Measurements from ENCODE around the gene ABCA1. TPM values are rescaled to one million over a fixed set of nuclear protein-coding genes. Genes with fewer than 3 reads are reported as not detected.
"Not testable (repeated sequence)": the region's sequence is repeated elsewhere in the genome, so short reads cannot be mapped to it uniquely, and the experiment has no call there.

ABCA1 gene
- total RNA-seq, 1 donor from 2014 or later: 13.0 TPM

GRCh38 chr9:104856413-104856941 is 71.5 kb downstream of the ABCA1 start:
- no peak for ATAC-seq
- no peak for DNase-seq
- intact Hi-C loops (cut with micrococcal nuclease): no loop called here

- no peak for DNase-seq
- no peak for ATAC-seq
- intact Hi-C loops (cut with micrococcal nuclease): no loop called here
These were observed 72.1 kb downstream of the ABCA1 start for GRCh38 chr9:104855807-104856206.

GRCh38 chr9:104855258-104855657 is 72.7 kb downstream of the ABCA1 start:
- ATAC-seq; intact Hi-C loops (cut with micrococcal nuclease); DNase-seq: not testable (repeated sequence)

GRCh38 chr9:104854613-104855012 is 73.3 kb downstream of the ABCA1 start:
- intact Hi-C loops (cut with micrococcal nuclease): no loop called here
- DNase-seq (no peak), ATAC-seq (no peak)

- ATAC-seq (no peak), DNase-seq (no peak)
- intact Hi-C loops (cut with micrococcal nuclease): no loop called here
These were observed 74.3 kb downstream of the ABCA1 start for GRCh38 chr9:104853683-104854082.

- no peak for DNase-seq
- intact Hi-C loops (cut with micrococcal nuclease): no loop called here
- no peak for ATAC-seq
These were observed 74.8 kb downstream of the ABCA1 start for GRCh38 chr9:104853159-104853558.

GRCh38 chr9:104851546-104851920 is 76.4 kb downstream of the ABCA1 start:
- intact Hi-C loops (cut with micrococcal nuclease): no loop called here
- no peak for DNase-seq
- ATAC-seq: peak; percentile 26

- peak; percentile 19 for ATAC-seq
These were observed 77.0 kb downstream of the ABCA1 start for GRCh38 chr9:104850786-104851545.

GRCh38 chr9:104849023-104849422 is 78.9 kb downstream of the ABCA1 start:
- intact Hi-C loops (cut with micrococcal nuclease): no loop called here
- DNase-seq (no peak), ATAC-seq (no peak)

More at GRCh38 chr9:104850786-104851545, 77.0 kb downstream of the ABCA1 start:
- DNase-seq: no peak
- intact Hi-C loops (cut with micrococcal nuclease): no loop called here

GRCh38 chr9:104844710-104845109 is 83.2 kb downstream of the ABCA1 start:
- intact Hi-C loops (cut with micrococcal nuclease): no loop called here
- no peak for ATAC-seq
- no peak for DNase-seq

GRCh38 chr9:104843644-104844240 is 84.2 kb downstream of the ABCA1 start:
- intact Hi-C loops (cut with micrococcal nuclease): no loop called here
- ATAC-seq (no peak), DNase-seq (no peak)

GRCh38 chr9:104842698-104843097 is 85.3 kb downstream of the ABCA1 start:
- no peak for DNase-seq
- intact Hi-C loops (cut with micrococcal nuclease): no loop called here
- no peak for ATAC-seq

- intact Hi-C loops (cut with micrococcal nuclease): no loop called here
- peak; percentile 13 for ATAC-seq
These were observed 86.3 kb downstream of the ABCA1 start for GRCh38 chr9:104841601-104842141.

GRCh38 chr9:104838958-104839357 is 89.0 kb downstream of the ABCA1 start:
- ATAC-seq (no peak), DNase-seq (no peak)
- intact Hi-C loops (cut with micrococcal nuclease): no loop called here

More at GRCh38 chr9:104841601-104842141, 86.3 kb downstream of the ABCA1 start:
- no peak for DNase-seq

GRCh38 chr9:104836767-104837166 is 91.2 kb downstream of the ABCA1 start:
- peak; percentile 20 for ATAC-seq

GRCh38 chr9:104836235-104836634 is 91.7 kb downstream of the ABCA1 start:
- DNase-seq (no peak), ATAC-seq (peak; percentile 80)
- intact Hi-C loops (cut with micrococcal nuclease): no loop called here

More at GRCh38 chr9:104836767-104837166, 91.2 kb downstream of the ABCA1 start:
- DNase-seq: no peak
- intact Hi-C loops (cut with micrococcal nuclease): no loop called here

GRCh38 chr9:104835161-104835560 is 92.8 kb downstream of the ABCA1 start:
- intact Hi-C loops (cut with micrococcal nuclease): no loop called here
- ATAC-seq (peak; percentile 32), DNase-seq (no peak)

GRCh38 chr9:104833696-104834095 is 94.3 kb downstream of the ABCA1 start:
- intact Hi-C loops (cut with micrococcal nuclease): no loop called here
- no peak for DNase-seq
- ATAC-seq: peak; percentile 35

- intact Hi-C loops (cut with micrococcal nuclease): no loop called here
- no peak for DNase-seq
These were observed 96.3 kb downstream of the ABCA1 start for GRCh38 chr9:104831681-104832080.

GRCh38 chr9:104826911-104827310 is 101.0 kb downstream of the ABCA1 start:
- intact Hi-C loops (cut with micrococcal nuclease): no loop called here
- DNase-seq (no peak), ATAC-seq (peak; percentile 51)

More at GRCh38 chr9:104831681-104832080, 96.3 kb downstream of the ABCA1 start:
- no peak for ATAC-seq
